Neural cell (in vitro differentiated cells): ENCODE data around the gene MAPK9.

Experiments
- CTCF ChIP-seq: fragments of 450-650 bp; IDR thresholded peaks from 2 replicates; pipeline ENCODE4 v1.5.1; 2014; ENCODE audit warnings: antibody characterized with exemption, mild to moderate bottlenecking, moderate library complexity; ENCODE audit not compliant: poor library complexity, severe bottlenecking
- POLR2AphosphoS5 ChIP-seq: IDR thresholded peaks from 2 replicates; pipeline ENCODE4 v1.6.1; 2012
- REST ChIP-seq: IDR thresholded peaks from 2 replicates; pipeline ENCODE4 v1.6.1; 2012; ENCODE audit warnings: borderline replicate concordance

- TF ChIP-seq CTCF, result no peak
- TF ChIP-seq POLR2AphosphoS5, result no peak
- TF ChIP-seq REST, result no peak
Measured at GRCh38 chr5:180331647-180331950, 39.7 kb upstream of the MAPK9 start.
